Adipocyte (in vitro differentiated cells): ENCODE measurements around the gene ATOH8.
A peak's percentile ranks its signal among the peaks of the same experiment; 100 is the strongest.

Source experiments
- DNase-seq: peaks from one replicate; pipeline ENCODE4 v3.0.0-alpha.2; 2015; ENCODE audit warnings: low read depth
- H3K27me3 ChIP-seq: replicated peaks from 2 replicates; pipeline ENCODE4 v1.7.0; 2013; ENCODE audit warnings: mild to moderate bottlenecking, low read length, moderate library complexity; ENCODE audit not compliant: control insufficient read depth, insufficient read depth
- H3K36me3 ChIP-seq: 2 replicates; pipeline ENCODE4 v1.7.0; 2013; ENCODE audit warnings: low read length, mild to moderate bottlenecking, moderate library complexity; ENCODE audit not compliant: control insufficient read depth, insufficient read depth, severe bottlenecking
- H3K4me1 ChIP-seq: 2 replicates; pipeline ENCODE4 v1.7.0; 2013; ENCODE audit warnings: mild to moderate bottlenecking, low read length, moderate library complexity; ENCODE audit not compliant: control insufficient read depth, insufficient read depth
- H3K4me3 ChIP-seq: 2 replicates; pipeline ENCODE4 v1.7.0; 2013; ENCODE audit warnings: mild to moderate bottlenecking, low read length, moderate library complexity
- H3K9ac ChIP-seq: 2 replicates; pipeline ENCODE4 v1.7.0; 2013; ENCODE audit warnings: mild to moderate bottlenecking, low read length, moderate library complexity
- H3K9me3 ChIP-seq: 2 replicates; pipeline ENCODE4 v1.7.0; 2013; ENCODE audit warnings: mild to moderate bottlenecking, low read length, moderate library complexity; ENCODE audit not compliant: control insufficient read depth

The ATOH8 gene

GRCh38 chr2:85731606-85732005 is 22.2 kb upstream of the ATOH8 start:
- H3K27me3 ChIP-seq = no peaks in the 10 kb centered on the region
- H3K4me1 ChIP-seq = peaks cover 34% of the 10 kb centered on the region
- H3K36me3 ChIP-seq = no peaks in the 10 kb centered on the region
- H3K9me3 ChIP-seq = no peaks in the 10 kb centered on the region
- no peak for DNase-seq
- no peak overlapping the region for H3K9ac ChIP-seq
- no peak overlapping the region for H3K4me3 ChIP-seq

- DNase-seq = no peak
- no peaks in the 10 kb centered on the region for H3K27me3 ChIP-seq
- no peak overlapping the region for H3K9ac ChIP-seq
Measured at GRCh38 chr2:85732467-85733120, 21.2 kb upstream of the ATOH8 start.

GRCh38 chr2:85733121-85733960 is 20.4 kb upstream of the ATOH8 start:
- no peak overlapping the region for H3K4me3 ChIP-seq
- H3K9me3 ChIP-seq = no peaks in the 10 kb centered on the region
- H3K4me1 ChIP-seq = peaks cover 48% of the 10 kb centered on the region
- DNase-seq = no peak
- H3K27me3 ChIP-seq = no peaks in the 10 kb centered on the region
- no peaks in the 10 kb centered on the region for H3K36me3 ChIP-seq
- no peak overlapping the region for H3K9ac ChIP-seq

More at GRCh38 chr2:85732467-85733120, 21.2 kb upstream of the ATOH8 start:
- Histone ChIP-seq H3K4me1 (peaks cover 41% of the 10 kb centered on the region), H3K4me3 (no peak overlapping the region), H3K36me3 (no peaks in the 10 kb centered on the region), H3K9me3 (no peaks in the 10 kb centered on the region)

- Histone ChIP-seq H3K36me3 (no peaks in the 10 kb centered on the region), H3K4me1 (peaks cover 41% of the 10 kb centered on the region), H3K9ac (no peak overlapping the region), H3K9me3 (no peaks in the 10 kb centered on the region), H3K4me3 (no peak overlapping the region), H3K27me3 (no peaks in the 10 kb centered on the region)
- no peak for DNase-seq
Measured at GRCh38 chr2:85734015-85734414, 19.8 kb upstream of the ATOH8 start.

- Histone ChIP-seq H3K4me3 (no peak overlapping the region), H3K9me3 (peaks cover 2% of the 10 kb centered on the region), H3K27me3 (no peaks in the 10 kb centered on the region), H3K36me3 (no peaks in the 10 kb centered on the region), H3K9ac (peak overlapping the region; percentile 10), H3K4me1 (peaks cover 36% of the 10 kb centered on the region)
- no peak for DNase-seq
Measured at GRCh38 chr2:85734942-85735608, 18.7 kb upstream of the ATOH8 start.

- H3K9ac ChIP-seq = no peak overlapping the region
- no peak overlapping the region for H3K4me3 ChIP-seq
- H3K27me3 ChIP-seq = no peaks in the 10 kb centered on the region
- peaks cover 4% of the 10 kb centered on the region for H3K9me3 ChIP-seq
- no peak for DNase-seq
- no peaks in the 10 kb centered on the region for H3K36me3 ChIP-seq
- H3K4me1 ChIP-seq = peaks cover 36% of the 10 kb centered on the region
Measured at GRCh38 chr2:85735691-85736090, 18.1 kb upstream of the ATOH8 start.

GRCh38 chr2:85736456-85737355 is 17.1 kb upstream of the ATOH8 start:
- Histone ChIP-seq H3K9me3 (peaks cover 4% of the 10 kb centered on the region), H3K4me3 (peak overlapping the region; percentile 12), H3K27me3 (no peaks in the 10 kb centered on the region), H3K36me3 (no peaks in the 10 kb centered on the region), H3K4me1 (peaks cover 45% of the 10 kb centered on the region), H3K9ac (peak overlapping the region; percentile 60)
- no peak for DNase-seq

- Histone ChIP-seq H3K4me1 (peaks cover 51% of the 10 kb centered on the region), H3K36me3 (no peaks in the 10 kb centered on the region), H3K27me3 (no peaks in the 10 kb centered on the region), H3K9ac (peak overlapping the region; percentile 31), H3K9me3 (peaks cover 4% of the 10 kb centered on the region), H3K4me3 (no peak overlapping the region)
- peak; percentile 79 for DNase-seq
Measured at GRCh38 chr2:85737481-85737880, 16.3 kb upstream of the ATOH8 start.

GRCh38 chr2:85737961-85738360 is 15.8 kb upstream of the ATOH8 start:
- Histone ChIP-seq H3K4me1 (peaks cover 55% of the 10 kb centered on the region), H3K4me3 (no peak overlapping the region), H3K36me3 (no peaks in the 10 kb centered on the region), H3K9me3 (peaks cover 4% of the 10 kb centered on the region), H3K9ac (peak overlapping the region; percentile 31), H3K27me3 (no peaks in the 10 kb centered on the region)
- DNase-seq = no peak

- H3K36me3 ChIP-seq = no peaks in the 10 kb centered on the region
- no peak overlapping the region for H3K9ac ChIP-seq
- peaks cover 4% of the 10 kb centered on the region for H3K9me3 ChIP-seq
- H3K27me3 ChIP-seq = no peaks in the 10 kb centered on the region
- H3K4me3 ChIP-seq = no peak overlapping the region
- peaks cover 69% of the 10 kb centered on the region for H3K4me1 ChIP-seq
- no peak for DNase-seq
Measured at GRCh38 chr2:85740193-85740592, 13.6 kb upstream of the ATOH8 start.
